Right lobe of liver (tissue), 4 donors: ENCODE results near the gene RIC1.

Experiments used
- POLR2A ChIP-seq: fragments of 450-650 bp; IDR thresholded peaks from one replicate; pipeline ENCODE4 v1.6.1; 2017; ENCODE audit warnings: antibody characterized with exemption, mild to moderate bottlenecking
- TF ChIP-seq, protein P1 (sequence below), 4 donors: fragments of 200-600 bp in 3 of 4; fragments of 450-650 bp in 1 of 4; IDR thresholded peaks; one replicate each; pipeline versions ENCODE4 v1.5.1 to v1.8.0; 2016 to 2022; ENCODE audit warnings: antibody characterized with exemption in 4 of 4, mild to moderate bottlenecking in 2 of 4
- donor health status: DM: no; HTN: no; CAD: no.
- donor health status: DM: no; HTN: no; CAD: no.
- donor health status: DM: no; HTN: yes; CAD: no.

DNA sequence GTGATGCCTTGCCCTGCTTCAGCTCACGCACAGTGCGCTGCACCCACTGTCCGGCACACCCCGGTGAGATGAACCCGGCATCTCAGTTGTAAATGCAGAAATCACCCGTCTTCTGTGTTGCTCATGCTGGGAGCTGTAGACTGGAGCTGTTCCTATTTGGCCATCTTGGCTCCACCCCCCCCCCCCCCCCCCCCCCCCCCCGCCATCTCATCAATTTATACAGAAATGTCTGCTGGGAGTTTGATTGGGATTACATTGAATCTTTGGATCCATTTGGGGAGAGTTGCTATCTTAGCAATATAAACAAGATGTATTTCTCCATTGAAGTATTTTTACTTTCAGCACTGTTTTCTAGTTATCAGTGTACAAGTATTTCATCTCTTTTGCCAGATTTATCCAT, 55.2 kb downstream of the RIC1 start:
- TF ChIP-seq, protein P1, sequence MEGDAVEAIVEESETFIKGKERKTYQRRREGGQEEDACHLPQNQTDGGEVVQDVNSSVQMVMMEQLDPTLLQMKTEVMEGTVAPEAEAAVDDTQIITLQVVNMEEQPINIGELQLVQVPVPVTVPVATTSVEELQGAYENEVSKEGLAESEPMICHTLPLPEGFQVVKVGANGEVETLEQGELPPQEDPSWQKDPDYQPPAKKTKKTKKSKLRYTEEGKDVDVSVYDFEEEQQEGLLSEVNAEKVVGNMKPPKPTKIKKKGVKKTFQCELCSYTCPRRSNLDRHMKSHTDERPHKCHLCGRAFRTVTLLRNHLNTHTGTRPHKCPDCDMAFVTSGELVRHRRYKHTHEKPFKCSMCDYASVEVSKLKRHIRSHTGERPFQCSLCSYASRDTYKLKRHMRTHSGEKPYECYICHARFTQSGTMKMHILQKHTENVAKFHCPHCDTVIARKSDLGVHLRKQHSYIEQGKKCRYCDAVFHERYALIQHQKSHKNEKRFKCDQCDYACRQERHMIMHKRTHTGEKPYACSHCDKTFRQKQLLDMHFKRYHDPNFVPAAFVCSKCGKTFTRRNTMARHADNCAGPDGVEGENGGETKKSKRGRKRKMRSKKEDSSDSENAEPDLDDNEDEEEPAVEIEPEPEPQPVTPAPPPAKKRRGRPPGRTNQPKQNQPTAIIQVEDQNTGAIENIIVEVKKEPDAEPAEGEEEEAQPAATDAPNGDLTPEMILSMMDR (IDR thresholded peaks at IDR 0.05): no peak
- TF ChIP-seq POLR2A: no peak
